Endothelial cell of umbilical vein (primary cell): Measurements from ENCODE around the gene SPDEF. TPM values are rescaled to one million over a fixed set of nuclear protein-coding genes. Genes with fewer than 3 reads are reported as not detected.

Source experiments
- BruUV-seq: library from RNA; stranded (reverse); fragments of 400-500 nt; replicated peaks from 2 replicates; lab custom pipeline; 2021; lab: Mats Ljungman, UMichigan
- CTCF ChIA-PET: fragments of 300-600, 350-600 bp; sonication (Branson Sonifier 250); formaldehyde crosslinking; loops from one replicate; lab custom pipeline; 2021; ENCODE audit warnings: antibody characterized with exemption, inconsistent platforms; lab: Charles Lee
- POLR2A ChIA-PET: fragments of 300-600, 350-600 bp; sonication (Branson Sonifier 250); formaldehyde crosslinking; loops from one replicate; lab custom pipeline; 2021; ENCODE audit warnings: antibody characterized with exemption, inconsistent platforms; lab: Charles Lee
- DNase-seq: peaks from one replicate; pipeline ENCODE4 v3.0.0-alpha.2; 2011; ENCODE audit warnings: low read depth, low spot score
- FAIRE-seq: peaks from 2 replicates; lab custom pipeline; 2011; peaks lifted over from hg19 to GRCh38; lab: Jason Lieb, UNC
- H2AFZ ChIP-seq: 2 replicates; pipeline ENCODE4 v1.6.0; 2012; ENCODE audit warnings: low read depth, low read length, control low read depth, inconsistent platforms
- H3K27ac ChIP-seq: 2 replicates; pipeline ENCODE4 v1.5.1; 2011; ENCODE audit warnings: low read depth, mild to moderate bottlenecking, control low read depth, low read length, moderate library complexity; ENCODE audit not compliant: insufficient read depth
- H3K27me3 ChIP-seq, 2 experiments: 2 replicates each; pipeline versions ENCODE4 v1.6.0 to v1.6.1; 2011; ENCODE audit warnings: low read length in 2 of 2, mixed read lengths in 1 of 2; ENCODE audit not compliant: control insufficient read depth in 2 of 2, insufficient read depth in 2 of 2
- H3K36me3 ChIP-seq, 2 experiments: 2 replicates in 1 of 2; 3 replicates in 1 of 2; pipeline ENCODE4 v1.5.1; 2011; ENCODE audit warnings: low read length in 2 of 2, mild to moderate bottlenecking in 1 of 2, moderate library complexity in 1 of 2; ENCODE audit not compliant: control insufficient read depth in 2 of 2, insufficient read depth in 2 of 2; ENCODE audit errors: extremely low read depth in 1 of 2
- H3K4me1 ChIP-seq: 3 replicates; pipeline ENCODE4 v1.5.1; 2011; ENCODE audit warnings: mild to moderate bottlenecking, low read length; ENCODE audit not compliant: control insufficient read depth, insufficient read depth; ENCODE audit errors: extremely low read depth
- H3K4me2 ChIP-seq: 2 replicates; pipeline ENCODE4 v1.6.1; 2011; ENCODE audit warnings: low read length, control low read depth, mixed read lengths; ENCODE audit not compliant: insufficient read depth
- H3K4me3 ChIP-seq, 3 experiments: fragments of 200-600 bp in 1 of 3; sonication (generic), shearing (Covaris generic) in 1 of 3; replicated peaks in 1 of 3; 2 replicates each; pipeline ENCODE4 v1.5.1; 2011 to 2016; ENCODE audit warnings: control low read depth in 3 of 3, low read length in 3 of 3, mild to moderate bottlenecking in 2 of 3, inconsistent platforms in 1 of 3, low read depth in 1 of 3, moderate library complexity in 1 of 3; ENCODE audit not compliant: insufficient read depth in 1 of 3
- H3K79me2 ChIP-seq: 2 replicates; pipeline ENCODE4 v1.6.0; 2012; ENCODE audit warnings: low read length, inconsistent platforms; ENCODE audit not compliant: control insufficient read depth, insufficient read depth
- H3K9ac ChIP-seq: replicated peaks from 2 replicates; pipeline ENCODE3; 2011; ENCODE audit warnings: low read length, control low read depth; ENCODE audit not compliant: insufficient read depth; ENCODE audit errors: extremely low read depth
- H3K9me1 ChIP-seq: replicated peaks from 3 replicates; pipeline ENCODE4 v1.6.0; 2011; ENCODE audit warnings: mild to moderate bottlenecking, low read length; ENCODE audit not compliant: control insufficient read depth, insufficient read depth; ENCODE audit errors: extremely low read depth
- H3K9me3 ChIP-seq: replicated peaks from 2 replicates; pipeline ENCODE4 v1.5.1; 2012; ENCODE audit warnings: low read length, inconsistent platforms; ENCODE audit not compliant: control insufficient read depth, insufficient read depth
- H4K20me1 ChIP-seq: replicated peaks from 2 replicates; pipeline ENCODE3; 2011; ENCODE audit warnings: mild to moderate bottlenecking, low read length; ENCODE audit not compliant: control insufficient read depth, insufficient read depth; ENCODE audit errors: extremely low read depth
- CTCF ChIP-seq, 2 donors: IDR thresholded peaks; 1 replicate in 1 of 2; 2 replicates in 1 of 2; pipeline ENCODE4 v1.5.1; 2011; ENCODE audit warnings: low read length in 2 of 2, mild to moderate bottlenecking in 2 of 2, moderate library complexity in 2 of 2, control low read depth in 1 of 2, inconsistent platforms in 1 of 2, low read depth in 1 of 2; ENCODE audit not compliant: insufficient read depth in 1 of 2; ENCODE audit errors: extremely low read depth in 1 of 2
- EZH2 ChIP-seq: IDR thresholded peaks from 2 replicates; pipeline ENCODE4 v1.6.1; 2012; ENCODE audit warnings: borderline replicate concordance, low read depth, mild to moderate bottlenecking, moderate library complexity, low read length, inconsistent platforms; ENCODE audit not compliant: severe bottlenecking
- FOS ChIP-seq: IDR thresholded peaks from 2 replicates; pipeline ENCODE4 v1.6.1; 2011; ENCODE audit warnings: mild to moderate bottlenecking, low read length, moderate library complexity, borderline replicate concordance; ENCODE audit not compliant: insufficient read depth
- GATA2 ChIP-seq: IDR thresholded peaks from 2 replicates; pipeline ENCODE4 v1.7.0; 2011; ENCODE audit warnings: low read depth, mild to moderate bottlenecking, moderate library complexity, mixed read lengths, low read length; ENCODE audit not compliant: insufficient read length, insufficient read depth
- JUN ChIP-seq: IDR thresholded peaks from 2 replicates; pipeline ENCODE4 v1.6.1; 2011; ENCODE audit warnings: borderline replicate concordance, low read depth; ENCODE audit not compliant: insufficient read length, insufficient read depth
- MAX ChIP-seq: IDR thresholded peaks from 2 replicates; pipeline ENCODE4 v1.6.1; 2011; ENCODE audit not compliant: insufficient read depth, insufficient read length
- MYC ChIP-seq: IDR thresholded peaks from one replicate; pipeline ENCODE4 v1.6.1; 2011; ENCODE audit warnings: mild to moderate bottlenecking, low read depth, low read length
- POLR2A ChIP-seq: IDR thresholded peaks from 2 replicates; pipeline ENCODE4 v1.6.1; 2012; ENCODE audit warnings: low read depth, mild to moderate bottlenecking, control low read depth, low read length
- POLR2AphosphoS5 ChIP-seq: IDR thresholded peaks from 2 replicates; pipeline ENCODE4 v1.6.1; 2012; ENCODE audit warnings: low read depth, mild to moderate bottlenecking, control low read depth, low read length, moderate library complexity; ENCODE audit not compliant: insufficient read depth
- dilution Hi-C: fragments of 300-500 bp; cut with MboI; formaldehyde crosslinking; loops from one replicate; pipeline ENCODE4 v1.15.0; 2019; ENCODE audit warnings: low sequenced_read_pairs; ENCODE audit not compliant: extremely low pct_ligation_motif_present
- intact Hi-C: fragments of 100-400 bp; cut with micrococcal nuclease; formaldehyde crosslinking; loops from one replicate; pipeline ENCODE4 v1.10.0; 2022
- polyA plus RNA-seq, 4 experiments: library from polyadenylated mRNA; depleted of rRNA in 3 of 4; stranded (reverse) in 3 of 4; unstranded in 1 of 4; fragments of >200 nt; gene quantifications; 2 replicates each; pipeline versions ENCODE4 v1.2.1 to v1.2.3, GENCODE V29; 2011 to 2012; ENCODE audit warnings: missing spikeins in 1 of 4
- total RNA-seq: library from RNA; stranded (reverse); gene quantifications from 2 replicates; pipeline ENCODE4 v1.2.3, GENCODE V29; 2021

Gene SPDEF
- total and polyA plus RNA-seq, 2 donors (not counting 3 experiments of a cell fraction or from before 2014, with no cell fraction given) = not detected

DNA sequence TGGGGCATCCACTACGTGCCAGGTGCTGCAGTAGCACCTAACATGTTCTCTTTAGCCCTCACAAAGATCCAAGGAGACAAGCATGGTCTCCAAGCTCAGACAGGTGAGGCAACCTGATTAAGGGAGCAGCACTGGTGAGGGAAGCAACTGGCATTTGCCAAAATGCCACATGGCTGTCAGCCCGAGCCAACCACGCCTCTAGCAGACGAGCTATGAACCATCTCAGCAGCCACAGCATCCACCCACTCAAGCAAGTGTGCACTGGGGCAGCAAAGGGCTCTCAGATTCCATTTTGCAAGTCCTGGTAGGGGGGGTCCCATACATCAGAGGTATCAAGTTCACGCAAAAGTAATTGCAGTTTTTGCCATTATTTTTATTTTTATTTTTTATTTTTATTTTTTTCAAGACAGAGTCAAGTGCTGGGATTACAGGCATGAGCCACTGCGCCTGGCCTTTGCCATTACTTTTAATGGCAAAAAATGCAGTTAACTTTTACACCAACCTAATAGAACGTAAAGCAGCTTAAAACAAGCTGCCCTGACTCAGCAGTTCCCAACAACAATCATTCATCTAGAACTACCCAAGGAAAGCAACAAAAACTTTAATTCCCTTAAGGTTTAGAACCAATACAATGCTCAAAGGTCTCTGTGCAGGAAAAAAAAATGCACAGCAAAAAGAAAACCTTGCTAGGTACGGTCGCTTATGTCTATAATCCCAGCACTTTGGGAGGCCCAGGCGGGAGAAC, 36.3 kb upstream of the SPDEF start:
- no TSS peak for BruUV-seq
- DNase-seq = no peak
- no peak overlapping the region for H3K27ac ChIP-seq
- no peak overlapping the region for H3K4me2 ChIP-seq
- H3K36me3 ChIP-seq = peaks cover 0 to 14% of the 10 kb centered on the region in 2 experiments
- H2AFZ ChIP-seq = no peak overlapping the region
- intact Hi-C loops = no loop called here
- TF ChIP-seq CTCF (IDR thresholded peaks at IDR 0.05; ENCODE audit: extremely low read depth in 1 of 2, insufficient read depth in 1 of 2, low read depth in 1 of 2, low read length in 2 of 2) = no peak
- no peaks in the 10 kb centered on the region for H4K20me1 ChIP-seq
- FAIRE-seq = no peak
- no peaks in the 10 kb centered on the region for H3K9me3 ChIP-seq
- dilution Hi-C loops = no loop called here
- no peaks in the 10 kb centered on the region for H3K9me1 ChIP-seq
- no peaks in the 10 kb centered on the region for H3K4me1 ChIP-seq
- no peaks in the 10 kb centered on the region for H3K27me3 ChIP-seq
- no peak overlapping the region for H3K9ac ChIP-seq
- ChIA-PET CTCF (interaction anchor here (1.3 to 1.7 kb wide), 4 partner anchors 11 to 133 kb away, joined by 3 to 5 read pairs (median 4); no protein-coding TSS in a partner anchor), POLR2A (interaction anchor here (0.5 kb wide), 1 partner anchor 130 kb away, joined by 3 read pairs; no protein-coding TSS in a partner anchor)
- peaks cover 15% of the 10 kb centered on the region for H3K79me2 ChIP-seq
- no peak overlapping the region for H3K4me3 ChIP-seq

- Histone ChIP-seq H3K4me2 (no peak overlapping the region), H3K9ac (no peak overlapping the region), H3K9me1 (no peaks in the 10 kb centered on the region), H3K9me3 (no peaks in the 10 kb centered on the region), H3K79me2 (peaks cover 13% of the 10 kb centered on the region), H3K36me3 (peaks cover 0 to 14% of the 10 kb centered on the region in 2 experiments), H3K4me3 (no peak overlapping the region), H4K20me1 (no peaks in the 10 kb centered on the region), H3K4me1 (no peaks in the 10 kb centered on the region), H2AFZ (no peak overlapping the region), H3K27ac (no peak overlapping the region), H3K27me3 (no peaks in the 10 kb centered on the region)
- ChIA-PET POLR2A (no interaction called here), CTCF (no interaction called here)
- BruUV-seq = no TSS peak
- no peak for FAIRE-seq
- no peak for DNase-seq
- dilution Hi-C loops = no loop called here
- TF ChIP-seq MAX = no peak
- TF ChIP-seq JUN = no peak
- no peak for TF ChIP-seq MYC
- no peak for TF ChIP-seq POLR2A
- no peak for TF ChIP-seq POLR2AphosphoS5
- no peak for TF ChIP-seq CTCF (IDR thresholded peaks at IDR 0.05; ENCODE audit: extremely low read depth in 1 of 2, insufficient read depth in 1 of 2, low read depth in 1 of 2, low read length in 2 of 2)
- TF ChIP-seq EZH2 = no peak
- TF ChIP-seq FOS = no peak
- TF ChIP-seq GATA2 = no peak
- intact Hi-C loops = no loop called here
These were observed 33.6 kb upstream of the SPDEF start for GRCh38 chr6:34589691-34590090.
